Kidney (tissue), 14 donors: ENCODE data around the gene TMOD1. TPM values are rescaled to one million over a fixed set of nuclear protein-coding genes. Genes with fewer than 3 reads are reported as not detected.

Experiments used
- DNase-seq, 5 donors: peaks; one replicate each; pipeline ENCODE4 v3.0.0-alpha.2; 2013 to 2020
- FAIRE-seq: peaks from 2 replicates; lab custom pipeline; 2012; peaks lifted over from hg19 to GRCh38; lab: Jason Lieb, UNC
- H3K27ac ChIP-seq, 2 donors: one replicate each; pipeline ENCODE4 v1.7.0; 2013; ENCODE audit warnings: low read depth in 2 of 2, low read length in 2 of 2, inconsistent platforms in 1 of 2
- H3K27me3 ChIP-seq: one replicate; pipeline ENCODE4 v1.7.1; 2013; ENCODE audit warnings: low read length, inconsistent platforms; ENCODE audit not compliant: control insufficient read depth, insufficient read depth
- H3K36me3 ChIP-seq, 3 donors: one replicate each; pipeline versions ENCODE4 v1.7.0 to v1.7.1; 2013; ENCODE audit warnings: low read length in 3 of 3, control low read depth in 1 of 3, inconsistent platforms in 1 of 3; ENCODE audit not compliant: insufficient read depth in 3 of 3, control insufficient read depth in 2 of 3
- H3K4me1 ChIP-seq, 3 donors: one replicate each; pipeline versions ENCODE4 v1.7.0 to v1.7.1; 2013; ENCODE audit warnings: low read length in 3 of 3, inconsistent platforms in 1 of 3, low read depth in 1 of 3; ENCODE audit not compliant: control insufficient read depth in 2 of 3, insufficient read depth in 2 of 3
- H3K4me3 ChIP-seq, 3 donors: one replicate each; pipeline versions ENCODE4 v1.7.0 to v1.8.1; 2013; ENCODE audit warnings: low read length in 3 of 3, control low read depth in 1 of 3, inconsistent platforms in 1 of 3
- H3K9ac ChIP-seq, 3 donors: one replicate each; pipeline versions ENCODE4 v1.7.0 to v1.7.1; 2013; ENCODE audit warnings: low read length in 3 of 3, control low read depth in 1 of 3, inconsistent platforms in 1 of 3
- H3K9me3 ChIP-seq, 3 donors: one replicate each; pipeline versions ENCODE4 v1.7.0 to v1.7.1; 2013; ENCODE audit warnings: low read length in 3 of 3, control low read depth in 1 of 3, inconsistent platforms in 1 of 3; ENCODE audit not compliant: control insufficient read depth in 2 of 3, insufficient read depth in 1 of 3
- intact Hi-C: fragments of 100-400 bp; cut with DNase I; formaldehyde crosslinking; loops from one replicate; pipeline ENCODE4 v1.11.1; 2022
- polyA plus RNA-seq: library from polyadenylated mRNA; stranded (reverse); fragments of 350-450 nt; fragmentation: Illumina TruSeq; extraction: RNeasy Lipid Tissue Mini Kit (QIAGEN cat#74804); gene quantifications from one replicate; pipeline ENCODE4 v1.2.3, GENCODE V29; 2014; ENCODE audit warnings: low read depth, low replicate concordance; ENCODE audit not compliant: insufficient read depth
- total RNA-seq: library from RNA; stranded (reverse); fragmentation: NEBNext Ultra II Directional; extraction: Animal tissue kit (Norgen Biotek cat#: 25700); gene quantifications from one replicate; pipeline ENCODE4 v1.2.1, GENCODE V29; 2021
- TF ChIP-seq, protein P1 (sequence below): IDR thresholded peaks from 3 replicates; pipeline ENCODE4 v1.5.1; 2012; ENCODE audit warnings: mild to moderate bottlenecking, moderate library complexity, borderline replicate concordance; ENCODE audit not compliant: insufficient read depth; ENCODE audit errors: extremely low read depth
- donor health status: control.
- donor health status: control.
- donor health status: control.
- donor health status: control.
- donor health status: control.
- donor health status: DM: yes; HTN: yes; CAD: no.
- donor health status: Normal renal cell carcinoma (clear cell type).

Gene TMOD1
- total and polyA plus RNA-seq, 2 donors from 2014 or later = 8.1 to 14.9 TPM

- H3K27ac ChIP-seq = peak overlapping the region in 1 of 2 donors; percentile 41
Observed at GRCh38 chr9:97559111-97559514, 57.6 kb downstream of the TMOD1 start.

DNA sequence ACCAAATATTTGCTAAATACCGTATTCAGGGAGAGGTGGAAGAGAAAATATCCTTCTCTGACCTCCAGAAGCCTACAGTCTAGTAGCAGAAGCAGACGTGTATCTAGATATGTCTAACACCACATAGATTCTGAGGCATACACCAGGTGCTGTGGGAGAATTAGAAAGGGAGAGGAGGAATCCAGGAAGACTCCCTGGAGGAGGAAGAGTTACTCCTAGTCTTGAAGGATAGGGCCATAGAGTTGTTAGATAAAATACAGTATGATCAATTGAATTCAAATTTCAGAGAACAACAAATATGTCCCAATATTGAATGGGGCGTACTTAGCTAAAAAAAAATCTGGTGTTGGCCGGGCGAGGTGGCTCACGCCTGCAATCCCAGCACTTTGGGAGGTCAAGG lies 58.7 kb downstream of the TMOD1 start:
- TF ChIP-seq, protein P1, sequence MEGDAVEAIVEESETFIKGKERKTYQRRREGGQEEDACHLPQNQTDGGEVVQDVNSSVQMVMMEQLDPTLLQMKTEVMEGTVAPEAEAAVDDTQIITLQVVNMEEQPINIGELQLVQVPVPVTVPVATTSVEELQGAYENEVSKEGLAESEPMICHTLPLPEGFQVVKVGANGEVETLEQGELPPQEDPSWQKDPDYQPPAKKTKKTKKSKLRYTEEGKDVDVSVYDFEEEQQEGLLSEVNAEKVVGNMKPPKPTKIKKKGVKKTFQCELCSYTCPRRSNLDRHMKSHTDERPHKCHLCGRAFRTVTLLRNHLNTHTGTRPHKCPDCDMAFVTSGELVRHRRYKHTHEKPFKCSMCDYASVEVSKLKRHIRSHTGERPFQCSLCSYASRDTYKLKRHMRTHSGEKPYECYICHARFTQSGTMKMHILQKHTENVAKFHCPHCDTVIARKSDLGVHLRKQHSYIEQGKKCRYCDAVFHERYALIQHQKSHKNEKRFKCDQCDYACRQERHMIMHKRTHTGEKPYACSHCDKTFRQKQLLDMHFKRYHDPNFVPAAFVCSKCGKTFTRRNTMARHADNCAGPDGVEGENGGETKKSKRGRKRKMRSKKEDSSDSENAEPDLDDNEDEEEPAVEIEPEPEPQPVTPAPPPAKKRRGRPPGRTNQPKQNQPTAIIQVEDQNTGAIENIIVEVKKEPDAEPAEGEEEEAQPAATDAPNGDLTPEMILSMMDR = no peak
- no peak overlapping the region for H3K27ac ChIP-seq

More at GRCh38 chr9:97559111-97559514, 57.6 kb downstream of the TMOD1 start:
- Histone ChIP-seq H3K9me3 (no peaks in the 10 kb centered on the region), H3K4me3 (no peak overlapping the region), H3K4me1 (peaks cover 0 to 5% (median 3%) of the 10 kb centered on the region in 3 donors), H3K36me3 (no peaks in the 10 kb centered on the region), H3K9ac (no peak overlapping the region), H3K27me3 (no peaks in the 10 kb centered on the region)
- TF ChIP-seq, protein P1 = no peak
- FAIRE-seq = no peak
- intact Hi-C loops = no loop called here
- DNase-seq = peak in 1 of 5 donors; percentile 14

GRCh38 chr9:97560851-97561250 lies 59.4 kb downstream of the TMOD1 start:
- FAIRE-seq = no peak

More for the DNA sequence above, 58.7 kb downstream of the TMOD1 start:
- no peaks in the 10 kb centered on the region for H3K36me3 ChIP-seq
- no peak for FAIRE-seq
- no peak for DNase-seq
- H3K4me1 ChIP-seq = peaks cover 0 to 8% (median 3%) of the 10 kb centered on the region in 3 donors
- intact Hi-C loops = no loop called here
- H3K9ac ChIP-seq = no peak overlapping the region
- no peaks in the 10 kb centered on the region for H3K9me3 ChIP-seq
- no peaks in the 10 kb centered on the region for H3K27me3 ChIP-seq
- no peak overlapping the region for H3K4me3 ChIP-seq

More at GRCh38 chr9:97560851-97561250, 59.4 kb downstream of the TMOD1 start:
- intact Hi-C loops = no loop called here
- Histone ChIP-seq H3K9me3 (no peaks in the 10 kb centered on the region), H3K9ac (no peak overlapping the region), H3K27ac (no peak overlapping the region), H3K27me3 (no peaks in the 10 kb centered on the region), H3K36me3 (no peaks in the 10 kb centered on the region), H3K4me1 (peaks cover 0 to 8% (median 3%) of the 10 kb centered on the region in 3 donors), H3K4me3 (no peak overlapping the region)
- peak in 1 of 5 donors; percentile 26 for DNase-seq
- TF ChIP-seq, protein P1 = no peak
